GM12878 (cell line): Measurements from ENCODE around the gene CKS1B. TPM values are rescaled to one million over a fixed set of nuclear protein-coding genes. Genes with fewer than 3 reads are reported as not detected.
A peak's percentile ranks its signal among the peaks of the same experiment; 100 is the strongest.

ENCODE experiments used
- ATF3 ChIP-seq: IDR thresholded peaks from 2 replicates; pipeline ENCODE4 v1.6.1; 2011; ENCODE audit warnings: low read depth, mild to moderate bottlenecking, low read length, moderate library complexity, borderline replicate concordance; ENCODE audit errors: extremely low read depth
- ATF7 ChIP-seq: fragments of 450-650 bp; IDR thresholded peaks from 2 replicates; pipeline ENCODE4 v1.6.1; 2016; ENCODE audit warnings: low read depth, mild to moderate bottlenecking
- BCL11A ChIP-seq: IDR thresholded peaks from 2 replicates; pipeline ENCODE4 v1.6.1; 2011; ENCODE audit warnings: low read depth, low read length
- CBFB ChIP-seq: IDR thresholded peaks from 2 replicates; pipeline ENCODE4 v1.6.1; 2016; ENCODE audit warnings: antibody characterized with exemption, low read depth
- CBX3 ChIP-seq: fragments of 200-600 bp; sonication (generic); IDR thresholded peaks from 2 replicates; pipeline ENCODE4 v1.6.1; 2016; ENCODE audit warnings: low read depth, borderline replicate concordance
- DPF2 ChIP-seq: fragments of 450-650 bp; IDR thresholded peaks from 2 replicates; pipeline ENCODE4 v1.6.1; 2017; ENCODE audit warnings: mild to moderate bottlenecking
- E2F4 ChIP-seq: IDR thresholded peaks from 2 replicates; pipeline ENCODE4 v1.6.1; 2012; ENCODE audit warnings: low read depth, low read length, improper control_type of control experiment
- FOS ChIP-seq: IDR thresholded peaks from 3 replicates; pipeline ENCODE4 v1.6.1; 2011; ENCODE audit warnings: borderline replicate concordance; ENCODE audit not compliant: insufficient read length; ENCODE audit errors: extremely low read depth
- HSF1 ChIP-seq: fragments of 150-350 bp; IDR thresholded peaks from 2 replicates; pipeline ENCODE4 v1.6.1; 2014; ENCODE audit warnings: mild to moderate bottlenecking, low read depth, low read length
- MEF2B ChIP-seq: fragments of 450-650 bp; IDR thresholded peaks from 2 replicates; pipeline ENCODE4 v1.6.1; 2018; ENCODE audit warnings: mild to moderate bottlenecking, moderate library complexity; ENCODE audit not compliant: partially characterized antibody, poor library complexity, severe bottlenecking
- NR2F1 ChIP-seq: fragments of 450-650 bp; conservative IDR thresholded peaks from 2 replicates; pipeline ENCODE4 v1.6.1; 2017; ENCODE audit warnings: mild to moderate bottlenecking
- NRF1 ChIP-seq: conservative IDR thresholded peaks from 2 replicates; pipeline ENCODE4 v1.6.1; 2011; ENCODE audit warnings: mild to moderate bottlenecking, low read depth, low read length, improper control_type of control experiment
- PAX8 ChIP-seq: fragments of 450-650 bp; IDR thresholded peaks from 2 replicates; pipeline ENCODE4 v1.6.1; 2017; ENCODE audit warnings: mild to moderate bottlenecking, moderate library complexity
- PKNOX1 ChIP-seq: fragments of 450-650 bp; IDR thresholded peaks from 2 replicates; pipeline ENCODE4 v1.6.1; 2016; ENCODE audit warnings: mild to moderate bottlenecking
- RAD51 ChIP-seq: fragments of 450-650 bp; IDR thresholded peaks from 2 replicates; pipeline ENCODE4 v1.6.1; 2016; ENCODE audit warnings: moderate library complexity, mild to moderate bottlenecking, inconsistent platforms
- RELA ChIP-seq: fragments of 450-650 bp; IDR thresholded peaks from 2 replicates; pipeline ENCODE4 v1.8.0; 2014; ENCODE audit warnings: borderline replicate concordance; ENCODE audit not compliant: partially characterized antibody
- SIX5 ChIP-seq: IDR thresholded peaks from 2 replicates; pipeline ENCODE4 v1.6.1; 2011; ENCODE audit warnings: mild to moderate bottlenecking, low read depth, low read length, moderate library complexity; ENCODE audit not compliant: severe bottlenecking
- SP1 ChIP-seq: IDR thresholded peaks from one replicate; pipeline ENCODE4 v1.6.1; 2011; ENCODE audit warnings: low read depth, low read length
- SPI1 ChIP-seq: IDR thresholded peaks from 2 replicates; pipeline ENCODE4 v1.6.1; 2011; ENCODE audit warnings: low read depth, mild to moderate bottlenecking, low read length, moderate library complexity, borderline replicate concordance; ENCODE audit not compliant: insufficient read depth
- SRF ChIP-seq, 2 experiments: IDR thresholded peaks; 2 replicates each; pipeline ENCODE4 v1.6.1; 2011; ENCODE audit warnings: low read depth in 2 of 2, low read length in 2 of 2, mild to moderate bottlenecking in 1 of 2, moderate library complexity in 1 of 2
- TARDBP ChIP-seq: IDR thresholded peaks from 2 replicates; pipeline ENCODE4 v1.6.1; 2016; ENCODE audit warnings: borderline replicate concordance
- YBX1 ChIP-seq: fragments of 450-650 bp; IDR thresholded peaks from 2 replicates; pipeline ENCODE4 v1.6.1; 2016; ENCODE audit warnings: antibody characterized with exemption
- ZBED1 ChIP-seq: IDR thresholded peaks from 2 replicates; pipeline ENCODE4 v1.6.1; 2016; ENCODE audit warnings: borderline replicate concordance
- ZBTB4 ChIP-seq: fragments of 450-650 bp; formaldehyde crosslinking; IDR thresholded peaks from 2 replicates; pipeline ENCODE4 v1.4.0; 2022; ENCODE audit warnings: mild to moderate bottlenecking, moderate library complexity
- ZNF274 ChIP-seq: IDR thresholded peaks from one replicate; pipeline ENCODE4 v1.8.0; 2011; ENCODE audit not compliant: insufficient read length, insufficient read depth
- polyA plus RNA-seq, 11 experiments: library from polyadenylated mRNA; depleted of rRNA in 4 of 11; unstranded in 6 of 11; stranded (reverse) in 5 of 11; fragments of >200 nt; fragmentation: Nextera tagmentation in 4 of 11; fragmentation: Illumina TruSeq in 1 of 11; extraction: Ambion mirVana in 4 of 11; extraction: Trizol in 1 of 11; gene quantifications; 1 replicate in 1 of 11; 2 replicates in 10 of 11; pipeline versions ENCODE4 v1.2.1 to v1.2.3, GENCODE V29; 2011 to 2016; ENCODE audit warnings: inconsistent platforms in 2 of 11, missing spikeins in 2 of 11, low read depth in 1 of 11
- total RNA-seq, 4 experiments: library from RNA; depleted of rRNA in 3 of 4; stranded (reverse); fragments of >200 nt in 3 of 4; fragmentation: Illumina TruSeq in 1 of 4; extraction: Trizol in 1 of 4; gene quantifications; 2 replicates each; pipeline versions ENCODE4 v1.2.1 to v1.2.3, GENCODE V29; 2013 to 2021

CKS1B gene
- total and polyA plus RNA-seq, 10 of the 15 experiments (the other 5 are each of a cell fraction or from before 2014, with no cell fraction given): 125 to 608 (median 364) TPM

- TF ChIP-seq ZBTB4 (CRISPR knock-in tag) (no peak), SIX5 (no peak), PAX8 (no peak), HSF1 (no peak), CBFB (0 out of 2 replicates have a peak, but pooled peaks have one; percentile 62), DPF2 (peak; percentile 83), NRF1 (no peak), PKNOX1 (peak; percentile 60), RAD51 (no peak), E2F4 (no peak), ZBED1 (no peak), ATF3 (no peak), NR2F1 (peak; percentile 93), MEF2B (peak; percentile 68), CBX3 (no peak), YBX1 (no peak), SPI1 (no peak), SRF (IDR thresholded peaks at IDR 0.05; ENCODE audit: low read depth in 2 of 2, low read length in 2 of 2) (0 out of 4 replicates have a peak, but pooled peaks of 1 of the 2 experiments have one; percentile 53), ZNF274 (no peak), SP1 (peak; percentile 98), RELA (peak; percentile 83), BCL11A (peak; percentile 26; the same call in 1 of the 2 replicates), ATF7 (peak; percentile 51), FOS (no peak), TARDBP (no peak)
These were observed 26.4 kb downstream of the CKS1B start (continued) for GRCh38 chr1:155000726-155001424.
